ENCODE data around the gene IFNGR1.
A peak's percentile ranks its signal among the peaks of the same experiment; 100 is the strongest.

IFNGR1 gene

DNA sequence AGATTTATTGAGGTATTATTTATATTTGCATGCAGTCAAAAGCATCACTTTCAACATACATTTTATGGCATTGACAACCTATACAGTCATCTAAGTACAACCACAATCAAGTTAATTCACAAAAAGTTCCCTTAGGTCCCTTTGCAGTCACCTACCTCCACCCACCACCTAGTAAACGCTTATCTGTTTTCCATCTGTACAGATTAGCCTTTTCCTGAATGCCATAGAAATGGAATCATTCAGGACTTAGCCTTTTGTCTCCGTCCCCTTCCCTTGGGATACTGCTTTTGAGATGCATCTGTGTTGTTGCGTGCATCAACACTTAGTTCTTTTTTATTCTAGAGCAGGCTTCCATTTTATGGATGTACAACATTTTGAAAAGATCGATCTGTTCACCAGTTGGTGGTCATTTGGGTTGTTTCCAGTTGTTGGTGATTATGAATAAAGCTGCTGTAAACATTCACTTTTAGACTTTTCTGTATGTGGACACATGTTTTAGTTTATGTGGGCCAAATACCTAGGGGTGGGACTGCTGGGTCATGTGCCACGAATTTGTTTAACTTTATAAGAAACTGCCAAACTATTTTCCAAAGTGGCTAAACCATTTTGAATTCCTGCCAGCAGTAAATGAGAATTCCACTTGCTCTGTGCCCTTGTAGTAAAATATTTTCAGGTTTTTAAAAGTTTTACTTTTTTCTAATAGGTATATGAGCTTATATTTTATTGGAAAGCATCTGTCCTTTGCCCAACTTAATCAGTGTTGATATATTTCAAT lies 17.6 kb upstream of the IFNGR1 start:
- no peaks in the 10 kb centered on the region for H4K20me1 ChIP-seq (ENCODE audit: insufficient read depth, low read length)
- no peak for ATAC-seq (ENCODE audit: insufficient read depth, low read depth)
- no peak overlapping the region for H3K27ac ChIP-seq (ENCODE audit: low read length)
- H3K36me3 ChIP-seq (ENCODE audit: insufficient read depth, low read length), result no peaks in the 10 kb centered on the region
- no peaks in the 10 kb centered on the region for H3K27me3 ChIP-seq (ENCODE audit: insufficient read depth, low read length, poor library complexity)
- peaks cover 33% of the 10 kb centered on the region for H3K4me1 ChIP-seq (ENCODE audit: insufficient read depth, low read length)
- H3K4me2 ChIP-seq (ENCODE audit: insufficient read depth, low read length), result no peak overlapping the region
- DNase-seq, result no peak
- no peaks in the 10 kb centered on the region for H3K9me3 ChIP-seq (ENCODE audit: insufficient read depth, low read length, severe bottlenecking)
- no peak overlapping the region for H3K9ac ChIP-seq (ENCODE audit: low read depth, low read length)
- no peak overlapping the region for H2AFZ ChIP-seq (ENCODE audit: low read depth, low read length)
- no peak overlapping the region for H3K4me3 ChIP-seq (ENCODE audit: low read depth in 1 of 2, low read length in 2 of 2)
- H3K79me2 ChIP-seq (ENCODE audit: insufficient read depth, low read length), result no peaks in the 10 kb centered on the region
- no peak for TF ChIP-seq EZH2 (IDR thresholded peaks at IDR 0.05; ENCODE audit: borderline replicate concordance, low read depth, low read length, severe bottlenecking)
- TF ChIP-seq, protein P1, sequence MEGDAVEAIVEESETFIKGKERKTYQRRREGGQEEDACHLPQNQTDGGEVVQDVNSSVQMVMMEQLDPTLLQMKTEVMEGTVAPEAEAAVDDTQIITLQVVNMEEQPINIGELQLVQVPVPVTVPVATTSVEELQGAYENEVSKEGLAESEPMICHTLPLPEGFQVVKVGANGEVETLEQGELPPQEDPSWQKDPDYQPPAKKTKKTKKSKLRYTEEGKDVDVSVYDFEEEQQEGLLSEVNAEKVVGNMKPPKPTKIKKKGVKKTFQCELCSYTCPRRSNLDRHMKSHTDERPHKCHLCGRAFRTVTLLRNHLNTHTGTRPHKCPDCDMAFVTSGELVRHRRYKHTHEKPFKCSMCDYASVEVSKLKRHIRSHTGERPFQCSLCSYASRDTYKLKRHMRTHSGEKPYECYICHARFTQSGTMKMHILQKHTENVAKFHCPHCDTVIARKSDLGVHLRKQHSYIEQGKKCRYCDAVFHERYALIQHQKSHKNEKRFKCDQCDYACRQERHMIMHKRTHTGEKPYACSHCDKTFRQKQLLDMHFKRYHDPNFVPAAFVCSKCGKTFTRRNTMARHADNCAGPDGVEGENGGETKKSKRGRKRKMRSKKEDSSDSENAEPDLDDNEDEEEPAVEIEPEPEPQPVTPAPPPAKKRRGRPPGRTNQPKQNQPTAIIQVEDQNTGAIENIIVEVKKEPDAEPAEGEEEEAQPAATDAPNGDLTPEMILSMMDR (IDR thresholded peaks at IDR 0.05; ENCODE audit: borderline replicate concordance, extremely low read depth, low read length, poor library complexity, severe bottlenecking), result no peak

DNA sequence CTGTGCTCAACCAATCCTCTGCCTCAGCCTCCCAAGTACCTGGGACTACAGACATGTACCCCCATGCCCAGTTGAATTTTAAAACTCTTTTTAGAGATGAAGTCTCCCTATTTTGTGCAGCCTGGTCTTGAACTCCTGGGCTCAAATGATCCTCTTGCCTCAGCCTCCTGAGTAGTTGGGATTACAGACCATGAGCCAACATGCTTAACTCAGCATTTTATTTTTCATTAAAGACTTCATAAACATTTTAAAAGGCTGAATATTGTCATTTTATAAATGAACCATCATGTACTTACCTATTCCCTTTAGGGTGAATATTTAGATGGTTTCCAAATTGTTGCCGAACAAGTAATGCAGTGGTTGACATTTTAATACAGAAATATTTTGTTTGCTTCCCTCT lies 16.5 kb upstream of the IFNGR1 start:
- no peak overlapping the region for H3K4me3 ChIP-seq (ENCODE audit: low read depth in 1 of 2, low read length in 2 of 2)
- H3K79me2 ChIP-seq (ENCODE audit: insufficient read depth, low read length), result no peaks in the 10 kb centered on the region
- no peak overlapping the region for H3K9ac ChIP-seq (ENCODE audit: low read depth, low read length)
- no peak overlapping the region for H3K27ac ChIP-seq (ENCODE audit: low read length)
- TF ChIP-seq, protein P1 (IDR thresholded peaks at IDR 0.05; ENCODE audit: borderline replicate concordance, extremely low read depth, low read length, poor library complexity, severe bottlenecking), result no peak
- TF ChIP-seq EZH2 (IDR thresholded peaks at IDR 0.05; ENCODE audit: borderline replicate concordance, low read depth, low read length, severe bottlenecking), result no peak
- H3K4me2 ChIP-seq (ENCODE audit: insufficient read depth, low read length), result no peak overlapping the region
- H3K9me3 ChIP-seq (ENCODE audit: insufficient read depth, low read length, severe bottlenecking), result no peaks in the 10 kb centered on the region
- H3K4me1 ChIP-seq (ENCODE audit: insufficient read depth, low read length), result peaks cover 44% of the 10 kb centered on the region
- no peaks in the 10 kb centered on the region for H3K36me3 ChIP-seq (ENCODE audit: insufficient read depth, low read length)
- ATAC-seq (ENCODE audit: insufficient read depth, low read depth) (no peak), DNase-seq (no peak)
- no peak overlapping the region for H2AFZ ChIP-seq (ENCODE audit: low read depth, low read length)
- no peaks in the 10 kb centered on the region for H4K20me1 ChIP-seq (ENCODE audit: insufficient read depth, low read length)
- no peaks in the 10 kb centered on the region for H3K27me3 ChIP-seq (ENCODE audit: insufficient read depth, low read length, poor library complexity)

DNA sequence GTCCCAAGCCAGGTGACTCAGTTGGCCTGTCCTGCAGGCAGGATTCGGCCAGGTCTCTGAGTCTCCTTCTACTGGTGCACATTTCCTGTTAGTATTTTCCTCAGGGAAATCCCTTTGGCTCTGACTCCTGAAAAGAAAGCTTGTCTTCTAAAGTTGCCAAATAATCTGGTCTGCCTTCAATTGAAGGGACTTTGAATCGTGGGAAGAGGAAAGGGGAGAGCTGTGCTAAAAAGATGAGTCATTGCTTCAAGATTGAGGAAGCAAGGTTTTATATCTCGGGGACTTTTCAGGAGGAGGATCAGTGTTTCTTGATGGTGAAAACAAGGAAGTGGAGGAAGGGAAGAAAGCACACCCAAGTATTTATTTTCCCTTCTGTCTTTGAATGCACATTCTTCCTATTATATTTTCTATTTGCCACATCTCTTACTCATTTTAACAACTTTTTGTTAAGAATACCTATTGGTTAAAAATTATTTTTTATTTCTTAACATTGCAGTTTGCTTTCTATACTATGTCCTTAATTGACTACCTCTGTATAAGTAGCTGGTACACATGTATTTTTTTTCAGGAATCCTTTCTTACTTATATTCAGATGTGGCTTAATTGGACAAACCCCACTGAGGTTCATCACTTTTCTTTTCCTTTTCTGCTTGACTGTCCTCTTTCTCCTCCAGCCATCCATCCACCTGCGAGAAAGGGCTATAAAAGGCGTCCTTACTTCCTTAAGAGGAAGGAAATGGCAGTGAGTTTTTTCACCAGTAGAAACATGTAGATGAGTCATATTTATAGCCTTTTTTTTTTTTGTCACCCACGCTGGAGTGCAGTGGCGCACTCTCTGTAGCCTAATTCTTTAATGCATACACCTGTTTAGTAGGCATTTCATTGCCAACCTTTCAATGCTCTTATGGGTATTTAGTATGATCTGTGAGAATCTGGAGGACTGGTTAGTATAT lies 15.0 kb upstream of the IFNGR1 start:
- TF ChIP-seq EZH2 (IDR thresholded peaks at IDR 0.05; ENCODE audit: borderline replicate concordance, low read depth, low read length, severe bottlenecking), result no peak
- TF ChIP-seq, protein P1 (IDR thresholded peaks at IDR 0.05; ENCODE audit: borderline replicate concordance, extremely low read depth, low read length, poor library complexity, severe bottlenecking), result no peak
- Histone ChIP-seq H3K4me1 (ENCODE audit: insufficient read depth, low read length) (peaks cover 59% of the 10 kb centered on the region), H3K27ac (ENCODE audit: low read length) (0 out of 2 replicates have a peak overlapping the region, but pooled peaks have one; percentile 13), H3K9me3 (ENCODE audit: insufficient read depth, low read length, severe bottlenecking) (no peaks in the 10 kb centered on the region), H3K4me3 (ENCODE audit: low read depth in 1 of 2, low read length in 2 of 2) (no peak overlapping the region), H3K27me3 (ENCODE audit: insufficient read depth, low read length, poor library complexity) (no peaks in the 10 kb centered on the region), H4K20me1 (ENCODE audit: insufficient read depth, low read length) (no peaks in the 10 kb centered on the region), H2AFZ (ENCODE audit: low read depth, low read length) (no peak overlapping the region), H3K4me2 (ENCODE audit: insufficient read depth, low read length) (no peak overlapping the region), H3K79me2 (ENCODE audit: insufficient read depth, low read length) (no peaks in the 10 kb centered on the region), H3K9ac (ENCODE audit: low read depth, low read length) (no peak overlapping the region), H3K36me3 (ENCODE audit: insufficient read depth, low read length) (no peaks in the 10 kb centered on the region)
- ATAC-seq (ENCODE audit: insufficient read depth, low read depth) (peak; percentile 60), DNase-seq (peak; percentile 39)

All from DND-41 (cell line).